SU-DHL-6 (cell line): ENCODE results near the gene AGPAT3.

Experiments
- EZH2phosphoT487 ChIP-seq: fragments of 200-600 bp; sonication (generic), shearing (Covaris generic); conservative IDR thresholded peaks from 2 replicates; pipeline ENCODE4 v1.6.1; 2018; ENCODE audit warnings: mild to moderate bottlenecking, antibody characterized with exemption, low read length, moderate library complexity, mixed read lengths
- TF ChIP-seq, protein P1 (sequence below): fragments of 200-600 bp; sonication (generic); IDR thresholded peaks from one replicate; pipeline ENCODE4 v1.5.1; 2017; ENCODE audit warnings: antibody characterized with exemption, mild to moderate bottlenecking, low read length, moderate library complexity; ENCODE audit not compliant: insufficient read depth, poor library complexity, severe bottlenecking

DNA sequence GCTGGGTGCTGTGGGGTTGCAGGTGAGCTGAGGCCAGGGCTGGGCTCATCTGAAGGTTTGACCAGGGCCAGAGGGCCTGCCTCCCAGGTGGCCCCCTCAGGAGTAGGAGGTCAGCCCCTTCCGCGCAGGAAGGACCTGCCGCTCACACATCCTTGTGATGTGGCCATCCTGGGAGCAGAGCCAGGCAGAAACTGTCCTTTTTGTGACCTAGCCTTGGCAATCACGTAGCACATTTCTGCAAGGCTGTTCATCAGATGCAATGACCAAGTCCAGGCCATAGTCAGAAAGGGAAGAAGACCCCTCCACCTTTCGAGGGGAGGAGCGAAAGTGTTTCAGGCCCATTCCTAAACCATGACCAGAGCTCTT, 91.6 kb downstream of the AGPAT3 start:
- TF ChIP-seq, protein P1, sequence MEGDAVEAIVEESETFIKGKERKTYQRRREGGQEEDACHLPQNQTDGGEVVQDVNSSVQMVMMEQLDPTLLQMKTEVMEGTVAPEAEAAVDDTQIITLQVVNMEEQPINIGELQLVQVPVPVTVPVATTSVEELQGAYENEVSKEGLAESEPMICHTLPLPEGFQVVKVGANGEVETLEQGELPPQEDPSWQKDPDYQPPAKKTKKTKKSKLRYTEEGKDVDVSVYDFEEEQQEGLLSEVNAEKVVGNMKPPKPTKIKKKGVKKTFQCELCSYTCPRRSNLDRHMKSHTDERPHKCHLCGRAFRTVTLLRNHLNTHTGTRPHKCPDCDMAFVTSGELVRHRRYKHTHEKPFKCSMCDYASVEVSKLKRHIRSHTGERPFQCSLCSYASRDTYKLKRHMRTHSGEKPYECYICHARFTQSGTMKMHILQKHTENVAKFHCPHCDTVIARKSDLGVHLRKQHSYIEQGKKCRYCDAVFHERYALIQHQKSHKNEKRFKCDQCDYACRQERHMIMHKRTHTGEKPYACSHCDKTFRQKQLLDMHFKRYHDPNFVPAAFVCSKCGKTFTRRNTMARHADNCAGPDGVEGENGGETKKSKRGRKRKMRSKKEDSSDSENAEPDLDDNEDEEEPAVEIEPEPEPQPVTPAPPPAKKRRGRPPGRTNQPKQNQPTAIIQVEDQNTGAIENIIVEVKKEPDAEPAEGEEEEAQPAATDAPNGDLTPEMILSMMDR, result no peak
- TF ChIP-seq EZH2phosphoT487, result no peak
